PC-3 (cell line): ENCODE measurements around the gene CCDC180. TPM values are rescaled to one million over a fixed set of nuclear protein-coding genes. Genes with fewer than 3 reads are reported as not detected.

Experiments
- ATAC-seq: fragments of 200-7000 bp; cut with Tn5 transposase; 2 replicates; pipeline ENCODE4 v1.9.1; 2020; ENCODE audit warnings: mild to moderate bottlenecking, moderate library complexity
- BruUV-seq: library from RNA; stranded (reverse); fragments of 400-500 nt; replicated peaks from 2 replicates; lab custom pipeline; 2021; lab: Mats Ljungman, UMichigan
- CTCF ChIA-PET: fragments of 300-600 bp; sonication (Branson Sonifier 250); formaldehyde crosslinking; loops from one replicate; lab custom pipeline; 2022; ENCODE audit warnings: antibody characterized with exemption; lab: Charles Lee
- POLR2A ChIA-PET: fragments of 300-600 bp; sonication (Branson Sonifier 250); formaldehyde crosslinking; loops from one replicate; lab custom pipeline; 2022; ENCODE audit warnings: antibody characterized with exemption; ENCODE audit not compliant: unreplicated experiment; lab: Charles Lee
- DNase-seq: peaks from one replicate; pipeline ENCODE4 v3.0.0-alpha.2; 2015
- H2AFZ ChIP-seq: fragments of 300-600 bp; sonication (generic); 2 replicates; pipeline ENCODE4 v1.6.0; 2016; ENCODE audit warnings: antibody characterized with exemption, low read length
- H3F3A ChIP-seq: fragments of 300-600 bp; sonication (generic); one replicate; pipeline ENCODE4 v1.6.0; 2017; ENCODE audit warnings: antibody characterized with exemption, low read length, control low read depth, mild to moderate bottlenecking; ENCODE audit not compliant: unreplicated experiment
- H3K27ac ChIP-seq: fragments of 300-600 bp; sonication (generic); 2 replicates; pipeline ENCODE4 v1.5.1; 2016; ENCODE audit warnings: mild to moderate bottlenecking, low read length
- H3K27me3 ChIP-seq: fragments of 300-600 bp; sonication (generic); 2 replicates; pipeline ENCODE4 v1.6.1; 2016; ENCODE audit warnings: low read length, mixed read lengths
- H3K36me3 ChIP-seq: fragments of 300-600 bp; sonication (generic); 2 replicates; pipeline ENCODE4 v1.6.1; 2016; ENCODE audit warnings: low read depth, mixed run types, low read length, mixed read lengths
- H3K4me1 ChIP-seq: fragments of 300-600 bp; sonication (generic); 2 replicates; pipeline ENCODE4 v1.5.1; 2016; ENCODE audit warnings: low read length; ENCODE audit not compliant: insufficient read depth
- H3K4me2 ChIP-seq: fragments of 300-600 bp; sonication (generic); 2 replicates; pipeline ENCODE4 v1.6.0; 2016; ENCODE audit warnings: low read length
- H3K4me3 ChIP-seq: fragments of 300-600 bp; sonication (generic); 2 replicates; pipeline ENCODE4 v1.5.1; 2016; ENCODE audit warnings: mild to moderate bottlenecking, low read length, mixed read lengths
- H3K79me2 ChIP-seq: fragments of 300-600 bp; sonication (generic); 2 replicates; pipeline ENCODE4 v1.6.1; 2017; ENCODE audit warnings: low read length, mixed read lengths
- H3K9ac ChIP-seq: fragments of 300-600 bp; sonication (generic); 2 replicates; pipeline ENCODE4 v1.6.0; 2016; ENCODE audit warnings: mild to moderate bottlenecking, low read length
- H3K9me2 ChIP-seq: fragments of 300-600 bp; sonication (generic); replicated peaks from 2 replicates; pipeline ENCODE4 v1.6.1; 2016; ENCODE audit warnings: mixed run types, low read length, mixed read lengths
- H3K9me3 ChIP-seq: fragments of 300-600 bp; sonication (generic); 2 replicates; pipeline ENCODE4 v1.6.1; 2016; ENCODE audit warnings: low read length, mixed read lengths
- H4K20me1 ChIP-seq: fragments of 300-600 bp; sonication (generic); 2 replicates; pipeline ENCODE4 v1.6.1; 2016; ENCODE audit warnings: low read length, mixed read lengths
- EZH2 ChIP-seq: fragments of 300-600 bp; sonication (generic); IDR thresholded peaks from one replicate; pipeline ENCODE4 v1.6.1; 2017; ENCODE audit warnings: antibody characterized with exemption, mild to moderate bottlenecking, low read length; ENCODE audit not compliant: unreplicated experiment
- EZH2phosphoT487 ChIP-seq: fragments of 300-600 bp; sonication (generic); IDR thresholded peaks from 2 replicates; pipeline ENCODE4 v1.6.1; 2018; ENCODE audit warnings: mild to moderate bottlenecking, antibody characterized with exemption, low read length, borderline replicate concordance
- intact Hi-C: fragments of 100-400 bp; cut with micrococcal nuclease; formaldehyde crosslinking; loops from 2 replicates; pipeline ENCODE4 v1.9.0; 2023
- total RNA-seq: library from RNA; depleted of rRNA; stranded (reverse); fragments of >200 nt; gene quantifications from 2 replicates; pipeline ENCODE4 v1.2.3, GENCODE V29; 2014
- TF ChIP-seq, protein P1 (sequence below): fragments of 300-600 bp; sonication (generic); conservative IDR thresholded peaks from 2 replicates; pipeline ENCODE4 v1.5.1; 2017; ENCODE audit warnings: antibody characterized with exemption, low read depth, mild to moderate bottlenecking, low read length

Gene CCDC180
- total RNA-seq, 1 experiment from 2014 or later = 0.55 TPM

DNA sequence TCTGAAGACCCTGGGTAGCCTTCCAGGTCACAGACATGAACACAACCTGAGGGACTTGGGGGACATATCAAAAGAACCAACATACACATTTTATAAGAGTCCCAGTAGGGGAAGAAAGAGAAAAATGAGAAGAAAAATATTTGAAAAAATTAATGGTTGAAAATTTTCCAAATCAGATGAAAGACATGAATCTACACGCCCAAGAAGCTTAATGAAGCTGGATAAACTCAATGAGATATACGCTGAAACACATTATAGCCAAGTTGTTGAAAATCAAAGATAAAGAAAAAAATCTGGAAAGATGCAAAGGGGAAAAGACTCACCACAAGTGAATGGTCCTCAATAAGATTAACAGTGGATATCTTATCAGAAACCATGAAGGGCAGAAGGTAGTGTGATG, 9.6 kb upstream of the CCDC180 start:
- POLR2A ChIA-PET = no interaction called here
- DNase-seq (no peak), ATAC-seq (no peak)
- Histone ChIP-seq H3K9me2 (no peaks in the 10 kb centered on the region), H3K27me3 (no peaks in the 10 kb centered on the region), H3K9ac (no peak overlapping the region), H2AFZ (no peak overlapping the region), H3F3A (no peaks in the 10 kb centered on the region), H4K20me1 (no peaks in the 10 kb centered on the region), H3K9me3 (no peaks in the 10 kb centered on the region; the same call in 1 of the 2 replicates), H3K36me3 (no peaks in the 10 kb centered on the region), H3K79me2 (no peaks in the 10 kb centered on the region), H3K4me1 (0 out of 2 replicates have a peak, but pooled peaks cover 6% of the 10 kb centered on the region), H3K27ac (no peak overlapping the region), H3K4me2 (no peak overlapping the region), H3K4me3 (no peak overlapping the region)
- intact Hi-C loops = no loop called here
- TF ChIP-seq EZH2 (no peak), EZH2phosphoT487 (no peak)
- TF ChIP-seq, protein P1, sequence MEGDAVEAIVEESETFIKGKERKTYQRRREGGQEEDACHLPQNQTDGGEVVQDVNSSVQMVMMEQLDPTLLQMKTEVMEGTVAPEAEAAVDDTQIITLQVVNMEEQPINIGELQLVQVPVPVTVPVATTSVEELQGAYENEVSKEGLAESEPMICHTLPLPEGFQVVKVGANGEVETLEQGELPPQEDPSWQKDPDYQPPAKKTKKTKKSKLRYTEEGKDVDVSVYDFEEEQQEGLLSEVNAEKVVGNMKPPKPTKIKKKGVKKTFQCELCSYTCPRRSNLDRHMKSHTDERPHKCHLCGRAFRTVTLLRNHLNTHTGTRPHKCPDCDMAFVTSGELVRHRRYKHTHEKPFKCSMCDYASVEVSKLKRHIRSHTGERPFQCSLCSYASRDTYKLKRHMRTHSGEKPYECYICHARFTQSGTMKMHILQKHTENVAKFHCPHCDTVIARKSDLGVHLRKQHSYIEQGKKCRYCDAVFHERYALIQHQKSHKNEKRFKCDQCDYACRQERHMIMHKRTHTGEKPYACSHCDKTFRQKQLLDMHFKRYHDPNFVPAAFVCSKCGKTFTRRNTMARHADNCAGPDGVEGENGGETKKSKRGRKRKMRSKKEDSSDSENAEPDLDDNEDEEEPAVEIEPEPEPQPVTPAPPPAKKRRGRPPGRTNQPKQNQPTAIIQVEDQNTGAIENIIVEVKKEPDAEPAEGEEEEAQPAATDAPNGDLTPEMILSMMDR = no peak
- no TSS peak for BruUV-seq
- CTCF ChIA-PET = no interaction called here

DNA sequence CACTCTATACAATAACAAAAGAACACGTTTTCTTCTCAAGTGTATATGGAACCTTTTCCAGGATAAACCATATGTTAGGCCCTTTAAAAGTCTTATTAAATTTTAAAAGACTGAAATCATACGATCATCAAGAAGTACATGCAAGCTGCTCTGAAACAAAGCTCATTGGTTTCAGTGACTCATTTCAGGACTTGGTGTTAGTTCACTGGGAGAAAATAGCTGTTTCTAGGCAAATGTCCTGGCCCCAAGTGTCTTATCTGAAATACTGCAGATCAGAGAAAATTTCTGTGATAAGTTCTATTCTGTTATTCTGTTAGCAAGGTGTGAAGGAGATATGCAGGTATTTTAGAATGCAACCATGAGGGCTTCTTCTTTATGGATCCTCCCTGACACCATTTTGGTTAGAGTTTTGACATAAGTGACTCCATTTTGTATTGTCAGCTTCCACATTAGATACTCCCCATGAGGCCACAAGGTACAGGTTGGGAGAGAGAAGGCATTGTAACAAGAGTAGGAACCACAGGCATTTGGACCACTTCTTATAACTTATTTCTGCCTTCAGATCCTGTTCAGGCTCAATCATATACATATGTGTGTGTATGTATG, 7.5 kb upstream of the CCDC180 start:
- BruUV-seq = no TSS peak
- CTCF ChIA-PET = no interaction called here

More for the DNA sequence above, 7.5 kb upstream of the CCDC180 start:
- H3K4me3 ChIP-seq = no peak overlapping the region
- H3K79me2 ChIP-seq = no peaks in the 10 kb centered on the region
- H3K27me3 ChIP-seq = no peaks in the 10 kb centered on the region
- no peak overlapping the region for H2AFZ ChIP-seq
- no peak for ATAC-seq
- DNase-seq = no peak
- no peak overlapping the region for H3K9ac ChIP-seq
- no peaks in the 10 kb centered on the region for H3K9me2 ChIP-seq
- intact Hi-C loops = no loop called here
- H3F3A ChIP-seq = no peaks in the 10 kb centered on the region
- no peaks in the 10 kb centered on the region for H4K20me1 ChIP-seq
- H3K36me3 ChIP-seq = no peaks in the 10 kb centered on the region
- H3K9me3 ChIP-seq = no peaks in the 10 kb centered on the region; the same call in 1 of the 2 replicates
- H3K4me2 ChIP-seq = no peak overlapping the region
- H3K27ac ChIP-seq = no peak overlapping the region
- H3K4me1 ChIP-seq = no peaks in the 10 kb centered on the region
- TF ChIP-seq EZH2 (no peak), EZH2phosphoT487 (no peak)
- TF ChIP-seq, protein P1 = no peak
- POLR2A ChIA-PET = interaction anchor here (0.6 kb wide), 1 partner anchor 733 kb away, joined by 3 read pairs; no protein-coding TSS in a partner anchor
